Prostate gland (tissue), 2 donors: ENCODE results near the gene GNAZ. TPM values are rescaled to one million over a fixed set of nuclear protein-coding genes. Genes with fewer than 3 reads are reported as not detected.

Experiments used
- DNase-seq: peaks from one replicate; pipeline ENCODE4 v3.0.0-alpha.2; 2019; ENCODE audit warnings: low spot score
- H3K27ac ChIP-seq, 2 donors: fragments of 200-600 bp; sonication (generic); 2 replicates each; pipeline ENCODE4 v1.5.1; 2017 to 2019
- H3K27me3 ChIP-seq: fragments of 200-600 bp; sonication (generic); replicated peaks from 2 replicates; pipeline ENCODE4 v1.5.1; 2019; ENCODE audit not compliant: insufficient read depth
- H3K36me3 ChIP-seq, 2 donors: fragments of 200-600 bp; sonication (generic); 1 replicate in 1 of 2; 2 replicates in 1 of 2; pipeline versions ENCODE4 v1.5.1 to v1.8.1; 2017 to 2019
- H3K4me1 ChIP-seq: fragments of 200-600 bp; sonication (generic); replicated peaks from 2 replicates; pipeline ENCODE4 v1.5.1; 2019
- H3K4me3 ChIP-seq, 2 donors: fragments of 200-600 bp; sonication (generic); 2 replicates each; pipeline ENCODE4 v1.5.1; 2017 to 2019
- H3K9me3 ChIP-seq: fragments of 200-600 bp; sonication (generic); 2 replicates; pipeline ENCODE4 v1.5.1; 2017
- CTCF ChIP-seq, 4 experiments: fragments of 200-600 bp in 2 of 4; fragments of 450-650 bp in 2 of 4; sonication (generic) in 2 of 4; IDR thresholded peaks; 1 replicate in 3 of 4; 2 replicates in 1 of 4; pipeline ENCODE4 v1.5.1; 2016 to 2019; ENCODE audit warnings: antibody characterized with exemption in 4 of 4, mild to moderate bottlenecking in 2 of 4, moderate library complexity in 2 of 4
- POLR2A ChIP-seq: fragments of 450-650 bp; IDR thresholded peaks from one replicate; pipeline ENCODE4 v1.6.1; 2016; ENCODE audit warnings: antibody characterized with exemption, mild to moderate bottlenecking
- POLR2AphosphoS5 ChIP-seq: sonication (generic); formaldehyde crosslinking; IDR thresholded peaks from one replicate; pipeline ENCODE4 v1.6.1; 2017; ENCODE audit warnings: antibody characterized with exemption
- WGBS: methylation state at CpG from one replicate; pipeline ENCODE4 v1.1.5; 2018; 5-methylcytosine and 5-hydroxymethylcytosine counted together
- intact Hi-C: fragments of 100-400 bp; cut with DNase I; formaldehyde crosslinking; loops from one replicate; pipeline ENCODE4 v1.14.2; 2022
- total RNA-seq, 2 donors: library from RNA; depleted of rRNA; stranded (reverse); fragments of >200 nt; gene quantifications; one replicate each; pipeline ENCODE4 v1.1.0, GENCODE V29; 2016

Gene GNAZ
- total RNA-seq, 2 donors from 2014 or later: 5.7 to 22.6 TPM

- intact Hi-C loops: no loop called here
- no peak overlapping the region for H3K4me3 ChIP-seq
- WGBS: 90% methylated on average over 19 of the region's 19 CpGs
- no peak overlapping the region for H3K27ac ChIP-seq
- H3K4me1 ChIP-seq: peaks cover 12% of the 10 kb centered on the region
- H3K9me3 ChIP-seq: no peaks in the 10 kb centered on the region
- TF ChIP-seq POLR2AphosphoS5: no peak
- TF ChIP-seq CTCF (IDR thresholded peaks at IDR 0.05): no peak
- TF ChIP-seq POLR2A: no peak
- DNase-seq: no peak
- H3K36me3 ChIP-seq: no peaks in the 10 kb centered on the region
- no peaks in the 10 kb centered on the region for H3K27me3 ChIP-seq
Measured at GRCh38 chr22:23152238-23153114, 82.2 kb downstream of the GNAZ start.

- no peak for TF ChIP-seq POLR2AphosphoS5
- no peak for TF ChIP-seq POLR2A
- TF ChIP-seq CTCF (IDR thresholded peaks at IDR 0.05): no peak
- 77% methylated on average over 7 of the region's 7 CpGs for WGBS
- Histone ChIP-seq H3K4me3 (no peak overlapping the region), H3K36me3 (no peaks in the 10 kb centered on the region), H3K27ac (no peak overlapping the region), H3K27me3 (no peaks in the 10 kb centered on the region), H3K4me1 (no peaks in the 10 kb centered on the region), H3K9me3 (no peaks in the 10 kb centered on the region)
- intact Hi-C loops: no loop called here
- DNase-seq: no peak
Measured at GRCh38 chr22:23153994-23154393, 83.7 kb downstream of the GNAZ start.

- no peaks in the 10 kb centered on the region for H3K4me1 ChIP-seq
- H3K4me3 ChIP-seq: no peak overlapping the region
- TF ChIP-seq POLR2AphosphoS5: no peak
- no peak for TF ChIP-seq POLR2A
- TF ChIP-seq CTCF (IDR thresholded peaks at IDR 0.05): no peak
- intact Hi-C loops: no loop called here
- no peaks in the 10 kb centered on the region for H3K9me3 ChIP-seq
- no peaks in the 10 kb centered on the region for H3K36me3 ChIP-seq
- no peak for DNase-seq
- 93% methylated on average over 5 of the region's 5 CpGs for WGBS
- no peak overlapping the region for H3K27ac ChIP-seq
- no peaks in the 10 kb centered on the region for H3K27me3 ChIP-seq
Measured at GRCh38 chr22:23154461-23154860, 84.1 kb downstream of the GNAZ start.

GRCh38 chr22:23155143-23155542 is 84.8 kb downstream of the GNAZ start:
- no peaks in the 10 kb centered on the region for H3K9me3 ChIP-seq
- H3K4me1 ChIP-seq: no peaks in the 10 kb centered on the region
- H3K27ac ChIP-seq: no peak overlapping the region
- 96% methylated on average over 3 of the region's 3 CpGs for WGBS
- no peaks in the 10 kb centered on the region for H3K27me3 ChIP-seq
- H3K4me3 ChIP-seq: no peak overlapping the region
- no peak for DNase-seq
- TF ChIP-seq CTCF (IDR thresholded peaks at IDR 0.05): no peak
- no peak for TF ChIP-seq POLR2AphosphoS5
- TF ChIP-seq POLR2A: no peak
- intact Hi-C loops: no loop called here
- H3K36me3 ChIP-seq: no peaks in the 10 kb centered on the region

GRCh38 chr22:23155831-23156230 is 85.5 kb downstream of the GNAZ start:
- TF ChIP-seq CTCF (IDR thresholded peaks at IDR 0.05): no peak
- no peak for TF ChIP-seq POLR2A
- TF ChIP-seq POLR2AphosphoS5: no peak
- no peak for DNase-seq
- intact Hi-C loops: no loop called here
- H3K4me3 ChIP-seq: no peak overlapping the region
- no peaks in the 10 kb centered on the region for H3K27me3 ChIP-seq
- H3K9me3 ChIP-seq: no peaks in the 10 kb centered on the region
- H3K36me3 ChIP-seq: no peaks in the 10 kb centered on the region
- WGBS: 90% methylated on average over 9 of the region's 9 CpGs
- no peak overlapping the region for H3K27ac ChIP-seq
- no peaks in the 10 kb centered on the region for H3K4me1 ChIP-seq
